ENCODE results near the gene GP1BA.

GP1BA gene

GRCh38 chr17:4938688-4939545, 6.8 kb downstream of the GP1BA start:
- peak; percentile 59 for DNase-seq

- DNase-seq = peak; percentile 63
Observed at GRCh38 chr17:4939546-4939795, 7.4 kb downstream of the GP1BA start.

GRCh38 chr17:4939796-4940554, 7.9 kb downstream of the GP1BA start, which contains the start of the genes RNF167 and SLC25A11:
Gene RNF167, plus strand, starts transcription at chr17:4940268. Its CDS starts 642 bp downstream, at chr17:4940910.
Gene SLC25A11, minus strand, starts transcription at chr17:4940046. Its CDS starts 136 bp downstream, at chr17:4939910.
- DNase-seq = peak; percentile 100

- DNase-seq = no peak
Observed at GRCh38 chr17:4940555-4941318, 8.7 kb downstream of the GP1BA start.

- DNase-seq = no peak
Observed at GRCh38 chr17:4941319-4941610, 9.2 kb downstream of the GP1BA start.

- DNase-seq = no peak
Observed at GRCh38 chr17:4942760-4943508, 10.9 kb downstream of the GP1BA start.

- no peak for DNase-seq
Observed at GRCh38 chr17:4944163-4944553, 12.1 kb downstream of the GP1BA start.

- no peak for DNase-seq
Observed at GRCh38 chr17:4944554-4945175, 12.6 kb downstream of the GP1BA start.

GRCh38 chr17:4945176-4945943, 13.3 kb downstream of the GP1BA start:
- peak; percentile 55 for DNase-seq

- peak; percentile 20 for DNase-seq
Observed at GRCh38 chr17:4945944-4946280, 13.8 kb downstream of the GP1BA start.

- no peak for DNase-seq
Observed at GRCh38 chr17:4946312-4946976, 14.4 kb downstream of the GP1BA start.

- DNase-seq = no peak
Observed at GRCh38 chr17:4947010-4947410, 14.9 kb downstream of the GP1BA start.

- DNase-seq = peak; percentile 74
Observed at GRCh38 chr17:4947411-4948165, 15.5 kb downstream of the GP1BA start.

- DNase-seq = peak; percentile 94
Observed at GRCh38 chr17:4948166-4948930, 16.3 kb downstream of the GP1BA start, which contains the start of gene PFN1. Gene PFN1, minus strand, starts transcription at chr17:4948530. Its CDS starts 136 bp downstream, at chr17:4948394.

- peak; percentile 93 for DNase-seq
Observed at GRCh38 chr17:4948931-4949320, 16.8 kb downstream of the GP1BA start.

GRCh38 chr17:4949321-4950074, 17.4 kb downstream of the GP1BA start:
- DNase-seq = peak; percentile 93

GRCh38 chr17:4950075-4950745, 18.1 kb downstream of the GP1BA start:
- peak; percentile 71 for DNase-seq

GRCh38 chr17:4950746-4951204, 18.7 kb downstream of the GP1BA start, which contains the start of gene ENO3:
Gene ENO3, plus strand, starts transcription at chr17:4951119. Its CDS starts 711 bp downstream, at chr17:4951830.
- peak; percentile 91 for DNase-seq
